MCF 10A (cell line): ENCODE results near the gene CSNK2A1. TPM values are rescaled to one million over a fixed set of nuclear protein-coding genes. Genes with fewer than 3 reads are reported as not detected.

Experiments
- BruUV-seq: library from RNA; stranded (reverse); fragments of 400-500 nt; replicated peaks from 2 replicates; lab custom pipeline; 2021; lab: Mats Ljungman, UMichigan
- CTCF ChIA-PET: fragments of 300-600 bp; sonication (Branson Sonifier 250); formaldehyde crosslinking; extraction: SDS; loops from one replicate; lab custom pipeline; 2021; ENCODE audit warnings: antibody characterized with exemption, inconsistent platforms; lab: Yijun Ruan, JAX
- POLR2A ChIA-PET: fragments of 300-600, 350-650 bp; sonication (Branson Sonifier 250); formaldehyde crosslinking; extraction: SDS; loops from one replicate; lab custom pipeline; 2020; ENCODE audit warnings: antibody characterized with exemption, inconsistent platforms; lab: Yijun Ruan, JAX
- DNase-seq: peaks from one replicate; pipeline ENCODE4 v3.0.0-alpha.2; 2018; ENCODE audit not compliant: unreplicated experiment
- H3K27ac Mint-ChIP-seq: one replicate; pipeline ENCODE4 v1.8.0; 2022; ENCODE audit warnings: mild to moderate bottlenecking, low read depth, mixed read lengths; ENCODE audit not compliant: unreplicated experiment
- H3K27me3 Mint-ChIP-seq: one replicate; pipeline ENCODE4 v1.8.0; 2022; ENCODE audit warnings: mixed read lengths; ENCODE audit not compliant: insufficient read depth, unreplicated experiment
- H3K36me3 Mint-ChIP-seq: one replicate; pipeline ENCODE4 v1.8.0; 2022; ENCODE audit warnings: mild to moderate bottlenecking, moderate library complexity, mixed read lengths; ENCODE audit not compliant: insufficient read depth, unreplicated experiment
- H3K4me1 Mint-ChIP-seq: one replicate; pipeline ENCODE4 v1.8.0; 2022; ENCODE audit warnings: mixed read lengths; ENCODE audit not compliant: insufficient read depth, unreplicated experiment
- H3K4me3 Mint-ChIP-seq: one replicate; pipeline ENCODE4 v1.8.0; 2022; ENCODE audit warnings: mild to moderate bottlenecking, moderate library complexity, mixed read lengths; ENCODE audit not compliant: unreplicated experiment
- H3K9me3 Mint-ChIP-seq: one replicate; pipeline ENCODE4 v1.8.0; 2022; ENCODE audit warnings: mixed read lengths; ENCODE audit not compliant: unreplicated experiment
- CTCF ChIP-seq: fragments of 200-600 bp; IDR thresholded peaks from one replicate; pipeline ENCODE4 v1.8.0; 2022; ENCODE audit warnings: antibody characterized with exemption, mild to moderate bottlenecking; ENCODE audit not compliant: unreplicated experiment
- intact Hi-C: fragments of 100-400 bp; cut with micrococcal nuclease; formaldehyde crosslinking; loops from 2 replicates; pipeline ENCODE4 v1.14.1; 2022
- total RNA-seq: library from RNA; stranded (reverse); gene quantifications from 2 replicates; pipeline ENCODE4 v1.2.3, GENCODE V29; 2022

Gene CSNK2A1
- total RNA-seq, 1 experiment from 2014 or later = 271 TPM

DNA sequence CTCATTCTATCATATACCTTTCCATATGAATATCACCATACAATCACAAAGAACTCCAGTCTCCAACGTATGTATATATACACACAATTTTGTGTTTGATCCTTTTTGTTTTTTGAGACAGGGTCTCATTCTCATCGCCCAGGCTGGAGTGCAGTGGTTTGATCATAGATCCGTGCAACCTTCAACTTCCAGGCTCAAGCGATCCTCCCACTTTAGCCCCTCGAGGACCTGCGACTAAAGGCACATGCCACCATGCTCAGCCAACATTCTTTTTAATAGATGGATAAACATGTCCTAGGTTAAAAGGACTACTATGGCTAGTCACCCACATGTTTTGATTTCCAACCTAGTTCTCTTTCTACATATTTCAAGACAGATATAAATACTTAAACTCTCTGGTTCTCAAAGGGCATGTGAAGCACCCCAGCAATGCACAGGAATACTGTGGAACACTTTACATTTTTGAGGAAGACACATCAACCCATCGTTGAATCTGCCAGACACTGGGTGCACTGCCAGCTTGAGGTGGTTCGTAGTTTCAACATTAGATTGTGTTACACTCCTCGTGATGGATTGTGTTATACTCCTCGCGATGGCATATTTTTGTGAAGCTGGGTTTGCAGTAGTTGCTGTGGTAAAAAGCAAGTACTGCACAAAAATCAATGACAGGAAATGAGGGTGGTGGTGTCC is 40.4 kb downstream of the CSNK2A1 start:
- Mint-ChIP-seq H3K4me1 (no peaks in the 10 kb centered on the region), H3K4me3 (no peak overlapping the region), H3K27me3 (no peaks in the 10 kb centered on the region), H3K9me3 (no peaks in the 10 kb centered on the region), H3K36me3 (peaks cover 92% of the 10 kb centered on the region), H3K27ac (no peak overlapping the region)
- DNase-seq = no peak
- TF ChIP-seq CTCF = no peak
- CTCF ChIA-PET = interaction anchor here (0.9 to 1.7 kb wide), 2 partner anchors 35 to 148 kb away, joined by 3 to 4 read pairs; no protein-coding TSS in a partner anchor
- intact Hi-C loops = no loop called here
- BruUV-seq = no TSS peak
- POLR2A ChIA-PET = interaction anchor here (1.0 to 2.2 kb wide), 4 partner anchors 8 to 236 kb away, joined by 3 to 7 read pairs (median 4); no protein-coding TSS in a partner anchor

GRCh38 chr20:497979-498378 is 45.6 kb downstream of the CSNK2A1 start:
- H3K4me3 Mint-ChIP-seq = no peak overlapping the region
- ChIA-PET POLR2A (interaction anchor here (0.6 kb wide), 1 partner anchor 10 kb away, joined by 3 read pairs; no protein-coding TSS in a partner anchor), CTCF (interaction anchor here (1.1 to 2.1 kb wide), 2 partner anchors 10 to 242 kb away, joined by 3 to 7 read pairs; no protein-coding TSS in a partner anchor)
- DNase-seq = no peak
- no peaks in the 10 kb centered on the region for H3K4me1 Mint-ChIP-seq
- H3K36me3 Mint-ChIP-seq = peaks cover 87% of the 10 kb centered on the region
- no peaks in the 10 kb centered on the region for H3K9me3 Mint-ChIP-seq
- intact Hi-C loops = no loop called here
- no peaks in the 10 kb centered on the region for H3K27me3 Mint-ChIP-seq
- no peak overlapping the region for H3K27ac Mint-ChIP-seq
- no peak for TF ChIP-seq CTCF
- BruUV-seq = no TSS peak

GRCh38 chr20:496126-496696 is 47.4 kb downstream of the CSNK2A1 start:
- H3K9me3 Mint-ChIP-seq = no peaks in the 10 kb centered on the region
- DNase-seq = no peak

More at GRCh38 chr20:496126-496696, 47.4 kb downstream of the CSNK2A1 start:
- intact Hi-C loops = no loop called here
- Mint-ChIP-seq H3K4me3 (no peak overlapping the region), H3K36me3 (peaks cover 87% of the 10 kb centered on the region), H3K27ac (no peak overlapping the region), H3K4me1 (no peaks in the 10 kb centered on the region), H3K27me3 (no peaks in the 10 kb centered on the region)
- no peak for TF ChIP-seq CTCF
- no TSS peak for BruUV-seq
- ChIA-PET POLR2A (interaction anchor here (0.6 to 2.5 kb wide), 4 partner anchors 8 to 150 kb away, joined by 3 to 7 read pairs (median 4); no protein-coding TSS in a partner anchor), CTCF (interaction anchor here (1.0 to 2.1 kb wide), 5 partner anchors 16 to 244 kb away, joined by 3 to 7 read pairs (median 4); no protein-coding TSS in a partner anchor)
